HepG2 (cell line): ENCODE measurements around the gene RAD51AP1. TPM values are rescaled to one million over a fixed set of nuclear protein-coding genes. Genes with fewer than 3 reads are reported as not detected.

ENCODE experiments used
- ATAC-seq: fragments of 200-7000 bp; cut with Tn5 transposase; 3 replicates; pipeline ENCODE4 v1.9.1; 2020; ENCODE audit warnings: mild to moderate bottlenecking, moderate library complexity
- BruUV-seq: library from RNA; stranded (reverse); fragments of 400-500 nt; replicated peaks from 2 replicates; lab custom pipeline; 2021; lab: Mats Ljungman, UMichigan
- CTCF ChIA-PET: fragments of 300-600 bp; formaldehyde crosslinking; extraction: SDS; loops from one replicate; lab custom pipeline; 2021; ENCODE audit warnings: low total read pairs, inconsistent platforms, low intra/inter-chr PET ratio; lab: Yijun Ruan, JAX
- POLR2A ChIA-PET: fragments of 350-600 bp; sonication (Branson Sonifier 250); formaldehyde crosslinking; loops from one replicate; lab custom pipeline; 2020; ENCODE audit warnings: antibody characterized with exemption, inconsistent platforms; lab: Yijun Ruan, JAX
- DNase-seq: peaks from one replicate; pipeline ENCODE4 v3.0.0-alpha.2; 2015; ENCODE audit warnings: low spot score
- FAIRE-seq: peaks from 3 replicates; lab custom pipeline; 2011; peaks lifted over from hg19 to GRCh38; lab: Jason Lieb, UNC
- H2AFZ ChIP-seq: one replicate; pipeline ENCODE4 v1.6.1; 2011; ENCODE audit warnings: low read length, inconsistent platforms
- H3K27ac ChIP-seq: fragments of 300-600 bp; 3 replicates; pipeline ENCODE4 v1.8.0; 2011; ENCODE audit warnings: mixed run types, mild to moderate bottlenecking, mixed read lengths, low read length, inconsistent platforms; ENCODE audit not compliant: insufficient read depth; ENCODE audit errors: extremely low read length
- H3K27me3 ChIP-seq, 2 experiments: fragments of 200-600 bp in 1 of 2; 2 replicates in 1 of 2; 3 replicates in 1 of 2; pipeline versions ENCODE4 v1.6.0 to v1.8.0; 2011; ENCODE audit warnings: low read length in 2 of 2, mild to moderate bottlenecking in 2 of 2, moderate library complexity in 2 of 2, inconsistent platforms in 1 of 2; ENCODE audit not compliant: insufficient read depth in 2 of 2, control insufficient read depth in 1 of 2
- H3K36me3 ChIP-seq, 2 experiments: fragments of 200-600 bp in 1 of 2; replicated peaks in 1 of 2; 2 replicates in 1 of 2; 3 replicates in 1 of 2; pipeline versions ENCODE4 v1.5.1 to v1.8.0; 2011; ENCODE audit warnings: low read length in 2 of 2, inconsistent platforms in 1 of 2; ENCODE audit not compliant: insufficient read depth in 2 of 2, control insufficient read depth in 1 of 2
- H3K4me1 ChIP-seq: 2 replicates; pipeline ENCODE4 v1.5.1; 2012; ENCODE audit warnings: low read length, inconsistent platforms; ENCODE audit not compliant: insufficient read depth
- H3K4me2 ChIP-seq: 2 replicates; pipeline ENCODE4 v1.6.0; 2011; ENCODE audit warnings: low read depth, low read length, inconsistent platforms
- H3K4me3 ChIP-seq, 3 experiments: fragments of 200-600 bp in 1 of 3; sonication (generic), shearing (Covaris generic) in 1 of 3; replicated peaks in 1 of 3; 2 replicates each; pipeline ENCODE4 v1.5.1; 2011 to 2016; ENCODE audit warnings: low read length in 3 of 3, inconsistent platforms in 2 of 3, low read depth in 2 of 3, mild to moderate bottlenecking in 2 of 3, control low read depth in 1 of 3, mixed read lengths in 1 of 3; ENCODE audit not compliant: insufficient read depth in 1 of 3
- H3K79me2 ChIP-seq: one replicate; pipeline ENCODE4 v1.6.1; 2011; ENCODE audit warnings: low read length, inconsistent platforms; ENCODE audit not compliant: insufficient read depth
- H3K9ac ChIP-seq: 2 replicates; pipeline ENCODE4 v1.6.0; 2011; ENCODE audit warnings: mild to moderate bottlenecking, low read depth, low read length, inconsistent platforms; ENCODE audit not compliant: insufficient read depth
- H3K9me3 ChIP-seq: 2 replicates; pipeline ENCODE4 v1.5.1; 2012; ENCODE audit warnings: mild to moderate bottlenecking, low read length
- H4K20me1 ChIP-seq: 2 replicates; pipeline ENCODE4 v1.6.0; 2011; ENCODE audit warnings: inconsistent platforms, mild to moderate bottlenecking, low read length, moderate library complexity; ENCODE audit not compliant: insufficient read depth
- CREM ChIP-seq, 2 experiments: sonication (generic) in 1 of 2; formaldehyde crosslinking in 1 of 2; IDR thresholded peaks; 2 replicates each; pipeline versions ENCODE4 v1.4.0 to v1.6.1; 2016 to 2020; ENCODE audit warnings: antibody characterized with exemption in 1 of 2, mild to moderate bottlenecking in 1 of 2, missing genetic modification reagents in 1 of 2
- CSRNP1 ChIP-seq: sonication (generic); formaldehyde crosslinking; IDR thresholded peaks from 2 replicates; pipeline ENCODE4 v1.8.1; 2023; ENCODE audit warnings: mild to moderate bottlenecking, missing genetic modification reagents
- CTCF ChIP-seq: sonication (generic); formaldehyde crosslinking; IDR thresholded peaks from 2 replicates; pipeline ENCODE4 v1.5.0; 2020; ENCODE audit warnings: mild to moderate bottlenecking, missing genetic modification reagents, moderate library complexity
- FOXK2 ChIP-seq: fragments of 450-650 bp; IDR thresholded peaks from 2 replicates; pipeline ENCODE4 v1.6.1; 2016
- HBP1 ChIP-seq: IDR thresholded peaks from 2 replicates; pipeline ENCODE4 v1.6.1; 2016; ENCODE audit warnings: low read depth, control low read depth
- NPAS2 ChIP-seq: sonication (generic); formaldehyde crosslinking; IDR thresholded peaks from 2 replicates; pipeline ENCODE4 v1.8.0; 2022; ENCODE audit warnings: mild to moderate bottlenecking, missing genetic modification reagents, borderline replicate concordance
- PTBP1 ChIP-seq: fragments of 200-400 bp; formaldehyde crosslinking; IDR thresholded peaks from 2 replicates; pipeline ENCODE4 v1.6.1; 2018; ENCODE audit warnings: low read length, low read depth; ENCODE audit not compliant: poor library complexity, severe bottlenecking
- STAG1 ChIP-seq: sonication (generic); formaldehyde crosslinking; IDR thresholded peaks from 2 replicates; pipeline ENCODE4 v1.4.0; 2020; ENCODE audit warnings: missing genetic modification reagents
- TCF7L2 ChIP-seq: IDR thresholded peaks from 2 replicates; pipeline ENCODE4 v1.6.1; 2011; ENCODE audit warnings: mild to moderate bottlenecking, low read depth, low read length, moderate library complexity
- TMF1 ChIP-seq: sonication (generic); formaldehyde crosslinking; IDR thresholded peaks from 2 replicates; pipeline ENCODE4 v1.8.1; 2022; ENCODE audit warnings: low read depth, missing genetic modification reagents
- ZBTB20 ChIP-seq: sonication (generic); formaldehyde crosslinking; IDR thresholded peaks from 2 replicates; pipeline ENCODE4 v1.8.1; 2023; ENCODE audit warnings: missing genetic modification reagents, low read depth, mild to moderate bottlenecking, borderline replicate concordance
- ZBTB3 ChIP-seq: sonication (generic); formaldehyde crosslinking; IDR thresholded peaks from 2 replicates; pipeline ENCODE4 v1.4.0; 2020; ENCODE audit warnings: low read depth, mild to moderate bottlenecking, moderate library complexity, missing genetic modification reagents, borderline replicate concordance
- ZGPAT ChIP-seq: IDR thresholded peaks from 2 replicates; pipeline ENCODE4 v1.6.1; 2016; ENCODE audit warnings: mild to moderate bottlenecking
- ZNF557 ChIP-seq: sonication (generic); formaldehyde crosslinking; IDR thresholded peaks from 2 replicates; pipeline ENCODE4 v1.4.0; 2020; ENCODE audit warnings: missing genetic modification reagents
- ZNF678 ChIP-seq: sonication (generic); formaldehyde crosslinking; IDR thresholded peaks from 2 replicates; pipeline ENCODE4 v1.4.0; 2020; ENCODE audit warnings: mild to moderate bottlenecking, missing genetic modification reagents
- ZSCAN31 ChIP-seq: sonication (generic); formaldehyde crosslinking; IDR thresholded peaks from 2 replicates; pipeline ENCODE4 v1.5.0; 2020; ENCODE audit warnings: low read depth, mild to moderate bottlenecking, missing genetic modification reagents
- WGBS: methylation state at CpG from one replicate; pipeline ENCODE4 v1.1.6; 2017; ENCODE audit warnings: low lambda C conversion rate; 5-methylcytosine and 5-hydroxymethylcytosine counted together
- in situ Hi-C: cut with HindIII; loops from 2 replicates; pipeline ENCODE4 v1.10.0; 2017; ENCODE audit warnings: low pct_unique_long_range_greater_than_20kb; ENCODE audit not compliant: extremely low pct_ligation_motif_present
- intact Hi-C: fragments of 100-400 bp; cut with micrococcal nuclease; formaldehyde crosslinking; loops from one replicate; pipeline ENCODE4 v1.10.0; 2022; ENCODE audit not compliant: unreplicated experiment
- polyA plus RNA-seq, 8 experiments: library from polyadenylated mRNA; depleted of rRNA in 3 of 8; stranded (reverse) in 7 of 8; unstranded in 1 of 8; fragments of >200 nt; fragmentation: Illumina TruSeq in 4 of 8; extraction: Trizol in 4 of 8; gene quantifications; 2 replicates each; pipeline versions ENCODE4 v1.2.1 to v1.2.3, GENCODE V29; 2011 to 2016; ENCODE audit warnings: low read depth in 4 of 8, missing spikeins in 1 of 8, mixed read lengths in 1 of 8; ENCODE audit not compliant: insufficient read depth in 1 of 8
- total RNA-seq, 5 experiments: library from RNA; depleted of rRNA; stranded (reverse); fragments of >200 nt; fragmentation: Illumina TruSeq; extraction: Trizol; gene quantifications; 2 replicates each; pipeline ENCODE4 v1.2.3, GENCODE V29; 2016; ENCODE audit warnings: low read depth in 1 of 5

The RAD51AP1 gene
- total and polyA plus RNA-seq, 2 of the 13 experiments (the other 11 are each of a cell fraction or from before 2014, with no cell fraction given), result 16.6 to 49.3 TPM

- TF ChIP-seq CSRNP1, result no peak
- no peak for TF ChIP-seq ZGPAT
- TF ChIP-seq ZBTB20 (CRISPR knock-in tag), result no peak
- no peak for TF ChIP-seq TCF7L2
- TF ChIP-seq TMF1 (CRISPR knock-in tag), result no peak
These were observed 34.0 kb downstream of the RAD51AP1 start (continued) for GRCh38 chr12:4572680-4573079.

GRCh38 chr12:4579305-4580102 lies 40.8 kb downstream of the RAD51AP1 start:
- Histone ChIP-seq H3K27ac (no peak overlapping the region), H3K4me1 (no peaks in the 10 kb centered on the region), H3K36me3 (no peaks in the 10 kb centered on the region), H4K20me1 (no peaks in the 10 kb centered on the region), H3K4me2 (no peak overlapping the region), H3K27me3 (peaks cover 3 to 22% of the 10 kb centered on the region in 2 experiments; a peak in 4 of 5 replicates), H3K9me3 (no peaks in the 10 kb centered on the region), H3K4me3 (no peak overlapping the region), H3K9ac (no peak overlapping the region), H2AFZ (no peak overlapping the region), H3K79me2 (no peaks in the 10 kb centered on the region)
- 18% methylated on average over 8 of the region's 8 CpGs for WGBS
- in situ Hi-C loops, result loop anchor here (5.0 kb wide), 1 partner anchor 178 kb away; no protein-coding TSS in a partner anchor
- ATAC-seq (peak; percentile 80), DNase-seq (peak; percentile 17), FAIRE-seq (peak; percentile 61)
- ChIA-PET POLR2A (no interaction called here), CTCF (interaction anchor here (1.4 kb wide), 1 partner anchor 178 kb away, joined by 14 read pairs; no protein-coding TSS in a partner anchor)
- intact Hi-C loops, result loop anchor here (1.0 to 2.0 kb wide), 2 partner anchors 69 to 179 kb away; partner anchors contain the start of genes AKAP3 and NDUFA9
- BruUV-seq, result no TSS peak
- TF ChIP-seq CREM (IDR thresholded peaks at IDR 0.05), result no peak
- TF ChIP-seq CREM (CRISPR knock-in tag; IDR thresholded peaks at IDR 0.05), result no peak
- no peak for TF ChIP-seq ZNF678
- no peak for TF ChIP-seq FOXK2
- TF ChIP-seq NPAS2 (CRISPR knock-in tag), result no peak
- no peak for TF ChIP-seq ZSCAN31
- TF ChIP-seq HBP1, result no peak
- peak; percentile 66 for TF ChIP-seq CTCF (CRISPR knock-in tag)
- TF ChIP-seq PTBP1, result no peak
- TF ChIP-seq STAG1, result peak; percentile 78
- TF ChIP-seq ZBTB3 (CRISPR knock-in tag), result no peak
- TF ChIP-seq ZNF557, result no peak
- TF ChIP-seq TCF7L2, result no peak
